SK-N-SH (cell line): ENCODE data around the gene ABCC4. TPM values are rescaled to one million over a fixed set of nuclear protein-coding genes. Genes with fewer than 3 reads are reported as not detected.

Source experiments
- CTCF ChIA-PET: fragments of 300-600, 350-600 bp; formaldehyde crosslinking; extraction: SDS; loops from one replicate; lab custom pipeline; 2021; lab: Yijun Ruan, JAX
- POLR2A ChIA-PET: fragments of 350-600 bp; sonication (Branson Sonifier 250); formaldehyde crosslinking; extraction: SDS; loops from one replicate; lab custom pipeline; 2020; ENCODE audit warnings: antibody characterized with exemption, inconsistent platforms; lab: Yijun Ruan, JAX
- DNase-seq: peaks from one replicate; pipeline ENCODE4 v3.0.0; 2012
- H2AFZ ChIP-seq: fragments of 200-600 bp; sonication (generic); 2 replicates; pipeline ENCODE4 v1.8.1; 2016; ENCODE audit warnings: antibody characterized with exemption, mild to moderate bottlenecking, low read depth
- H3F3A ChIP-seq: fragments of 200-600 bp; sonication (generic); replicated peaks from 2 replicates; pipeline ENCODE3; 2016; ENCODE audit warnings: antibody characterized with exemption, mild to moderate bottlenecking; ENCODE audit not compliant: insufficient read depth
- H3K27ac ChIP-seq, 2 experiments: fragments of 200-500 bp in 1 of 2; fragments of 200-600 bp in 1 of 2; sonication (Bioruptor generic) in 1 of 2; sonication (generic), shearing (Covaris generic) in 1 of 2; 2 replicates each; pipeline versions ENCODE4 v1.5.1 to v1.6.1; 2014 to 2016; ENCODE audit warnings: low read depth in 2 of 2, inconsistent platforms in 1 of 2, low read length in 1 of 2, mild to moderate bottlenecking in 1 of 2, mixed read lengths in 1 of 2
- H3K27me3 ChIP-seq: fragments of 200-600 bp; sonication (generic), shearing (Covaris generic); 2 replicates; pipeline ENCODE4 v1.6.1; 2016; ENCODE audit warnings: mixed run types; ENCODE audit not compliant: insufficient read depth
- H3K36me3 ChIP-seq, 2 experiments: fragments of 200-500 bp in 1 of 2; fragments of 200-600 bp in 1 of 2; sonication (Bioruptor generic) in 1 of 2; sonication (generic) in 1 of 2; replicated peaks in 1 of 2; 2 replicates each; pipeline versions ENCODE3 to v1.5.1; 2014 to 2016; ENCODE audit warnings: low read length in 1 of 2, mild to moderate bottlenecking in 1 of 2; ENCODE audit not compliant: insufficient read depth in 2 of 2, control insufficient read depth in 1 of 2
- H3K4me1 ChIP-seq, 2 experiments: fragments of 200-500 bp in 1 of 2; fragments of 200-600 bp in 1 of 2; sonication (Bioruptor generic) in 1 of 2; sonication (generic), shearing (Covaris generic) in 1 of 2; 2 replicates each; pipeline versions ENCODE4 v1.5.1 to v1.6.1; 2014 to 2016; ENCODE audit warnings: low read depth in 1 of 2, low read length in 1 of 2, mixed run types in 1 of 2; ENCODE audit not compliant: insufficient read depth in 2 of 2, control insufficient read depth in 1 of 2
- H3K4me2 ChIP-seq: fragments of 200-600 bp; sonication (generic), shearing (Covaris generic); 2 replicates; pipeline ENCODE4 v1.6.1; 2017; ENCODE audit warnings: mixed run types
- H3K4me3 ChIP-seq, 2 experiments: fragments of 200-500 bp in 1 of 2; fragments of 200-600 bp in 1 of 2; sonication (Bioruptor generic) in 1 of 2; sonication (generic), shearing (Covaris generic) in 1 of 2; 2 replicates each; pipeline versions ENCODE4 v1.5.1 to v1.8.1; 2014 to 2016; ENCODE audit warnings: low read depth in 2 of 2, inconsistent platforms in 1 of 2, low read length in 1 of 2, mild to moderate bottlenecking in 1 of 2, mixed read lengths in 1 of 2, moderate library complexity in 1 of 2
- H3K79me2 ChIP-seq: fragments of 200-600 bp; sonication (generic); 2 replicates; pipeline ENCODE4 v1.8.1; 2017; ENCODE audit warnings: mild to moderate bottlenecking; ENCODE audit not compliant: insufficient read depth
- H3K9ac ChIP-seq: fragments of 200-600 bp; sonication (generic); 2 replicates; pipeline ENCODE4 v1.6.1; 2017; ENCODE audit warnings: mixed run types
- H3K9me2 ChIP-seq: fragments of 200-600 bp; sonication (generic); 2 replicates; pipeline ENCODE4 v1.6.1; 2017; ENCODE audit warnings: mixed run types
- H3K9me3 ChIP-seq: fragments of 200-600 bp; sonication (generic); 2 replicates; pipeline ENCODE4 v1.6.1; 2017; ENCODE audit warnings: mixed run types, mild to moderate bottlenecking, moderate library complexity
- H4K20me1 ChIP-seq: fragments of 200-600 bp; sonication (generic); 2 replicates; pipeline ENCODE4 v1.6.1; 2017; ENCODE audit warnings: mild to moderate bottlenecking, mixed run types; ENCODE audit not compliant: insufficient read depth
- ELF1 ChIP-seq: IDR thresholded peaks from 2 replicates; pipeline ENCODE4 v1.4.0; 2012
- FOSL2 ChIP-seq: IDR thresholded peaks from 2 replicates; pipeline ENCODE4 v1.4.0; 2012; ENCODE audit warnings: low read depth, mild to moderate bottlenecking, moderate library complexity, borderline replicate concordance
- GABPA ChIP-seq: IDR thresholded peaks from 2 replicates; pipeline ENCODE4 v1.4.0; 2012; ENCODE audit warnings: low read depth, mild to moderate bottlenecking
- MEF2A ChIP-seq: IDR thresholded peaks from 2 replicates; pipeline ENCODE4 v1.4.0; 2012; ENCODE audit warnings: low read depth, borderline replicate concordance
- MXI1 ChIP-seq: IDR thresholded peaks from 2 replicates; pipeline ENCODE4 v1.6.1; 2012; ENCODE audit warnings: mild to moderate bottlenecking, low read depth, low read length, improper control_type of control experiment
- NFIC ChIP-seq: IDR thresholded peaks from 2 replicates; pipeline ENCODE4 v1.4.0; 2012; ENCODE audit warnings: borderline replicate concordance
- RCOR1 ChIP-seq: fragments of 150-350 bp; IDR thresholded peaks from 2 replicates; pipeline ENCODE4 v1.6.1; 2017; ENCODE audit warnings: antibody characterized with exemption, low read length
- TAF1 ChIP-seq: IDR thresholded peaks from 2 replicates; pipeline ENCODE4 v1.6.1; 2012; ENCODE audit warnings: low read depth, mild to moderate bottlenecking, low read length, moderate library complexity, borderline replicate concordance
- YY1 ChIP-seq: IDR thresholded peaks from 2 replicates; pipeline ENCODE4 v1.4.0; 2012; ENCODE audit warnings: low read depth, mild to moderate bottlenecking
- polyA plus RNA-seq, 3 experiments: library from polyadenylated mRNA; depleted of rRNA; stranded (reverse); fragments of >200 nt; gene quantifications; 2 replicates each; pipeline ENCODE4 v1.2.3, GENCODE V29; 2012
- TF ChIP-seq, protein P1 (sequence below): fragments of 200-600 bp; sonication (generic); IDR thresholded peaks from 2 replicates; pipeline ENCODE4 v1.6.1; 2017; ENCODE audit warnings: antibody characterized with exemption, mild to moderate bottlenecking, moderate library complexity
- TF ChIP-seq, protein P2 (sequence below): IDR thresholded peaks from 2 replicates; pipeline ENCODE4 v1.4.0; 2012; ENCODE audit warnings: low read depth, borderline replicate concordance
- TF ChIP-seq, protein P3 (sequence below): IDR thresholded peaks from 2 replicates; pipeline ENCODE4 v1.4.0; 2012; ENCODE audit warnings: low read depth
- TF ChIP-seq, protein P4 (sequence below): IDR thresholded peaks from 2 replicates; pipeline ENCODE4 v1.4.0; 2012; ENCODE audit warnings: low read depth, borderline replicate concordance
- TF ChIP-seq, protein P5 (sequence below): IDR thresholded peaks from 2 replicates; pipeline ENCODE4; 2012

The ABCC4 gene
- polyA plus RNA-seq, 1 of the 3 experiments (the other 2 are of a cell fraction), result 7.8 TPM

DNA sequence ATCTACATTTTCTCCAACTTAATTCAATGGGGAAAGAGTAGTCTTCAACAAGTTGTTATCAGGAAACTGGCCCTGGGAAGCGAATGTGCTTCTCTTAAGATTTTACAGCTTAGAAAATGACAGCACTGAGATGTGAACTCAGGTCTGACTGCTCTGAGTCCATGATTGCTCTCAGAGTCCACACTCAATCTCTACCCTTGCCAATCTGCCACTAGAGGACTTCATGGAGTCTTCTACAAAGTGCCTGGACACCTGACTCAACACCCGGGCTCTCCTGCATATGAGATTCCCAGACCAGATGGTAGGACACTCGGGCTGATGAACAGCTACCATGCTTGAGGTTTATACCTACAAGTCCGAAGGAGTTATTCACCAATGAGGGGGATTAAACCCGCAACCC lies 74.8 kb downstream of the ABCC4 start (continued):
- TF ChIP-seq, protein P1, sequence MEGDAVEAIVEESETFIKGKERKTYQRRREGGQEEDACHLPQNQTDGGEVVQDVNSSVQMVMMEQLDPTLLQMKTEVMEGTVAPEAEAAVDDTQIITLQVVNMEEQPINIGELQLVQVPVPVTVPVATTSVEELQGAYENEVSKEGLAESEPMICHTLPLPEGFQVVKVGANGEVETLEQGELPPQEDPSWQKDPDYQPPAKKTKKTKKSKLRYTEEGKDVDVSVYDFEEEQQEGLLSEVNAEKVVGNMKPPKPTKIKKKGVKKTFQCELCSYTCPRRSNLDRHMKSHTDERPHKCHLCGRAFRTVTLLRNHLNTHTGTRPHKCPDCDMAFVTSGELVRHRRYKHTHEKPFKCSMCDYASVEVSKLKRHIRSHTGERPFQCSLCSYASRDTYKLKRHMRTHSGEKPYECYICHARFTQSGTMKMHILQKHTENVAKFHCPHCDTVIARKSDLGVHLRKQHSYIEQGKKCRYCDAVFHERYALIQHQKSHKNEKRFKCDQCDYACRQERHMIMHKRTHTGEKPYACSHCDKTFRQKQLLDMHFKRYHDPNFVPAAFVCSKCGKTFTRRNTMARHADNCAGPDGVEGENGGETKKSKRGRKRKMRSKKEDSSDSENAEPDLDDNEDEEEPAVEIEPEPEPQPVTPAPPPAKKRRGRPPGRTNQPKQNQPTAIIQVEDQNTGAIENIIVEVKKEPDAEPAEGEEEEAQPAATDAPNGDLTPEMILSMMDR, result no peak
- TF ChIP-seq, protein P2, sequence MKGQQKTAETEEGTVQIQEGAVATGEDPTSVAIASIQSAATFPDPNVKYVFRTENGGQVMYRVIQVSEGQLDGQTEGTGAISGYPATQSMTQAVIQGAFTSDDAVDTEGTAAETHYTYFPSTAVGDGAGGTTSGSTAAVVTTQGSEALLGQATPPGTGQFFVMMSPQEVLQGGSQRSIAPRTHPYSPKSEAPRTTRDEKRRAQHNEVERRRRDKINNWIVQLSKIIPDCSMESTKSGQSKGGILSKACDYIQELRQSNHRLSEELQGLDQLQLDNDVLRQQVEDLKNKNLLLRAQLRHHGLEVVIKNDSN, result no peak
- TF ChIP-seq ELF1, result no peak

DNA sequence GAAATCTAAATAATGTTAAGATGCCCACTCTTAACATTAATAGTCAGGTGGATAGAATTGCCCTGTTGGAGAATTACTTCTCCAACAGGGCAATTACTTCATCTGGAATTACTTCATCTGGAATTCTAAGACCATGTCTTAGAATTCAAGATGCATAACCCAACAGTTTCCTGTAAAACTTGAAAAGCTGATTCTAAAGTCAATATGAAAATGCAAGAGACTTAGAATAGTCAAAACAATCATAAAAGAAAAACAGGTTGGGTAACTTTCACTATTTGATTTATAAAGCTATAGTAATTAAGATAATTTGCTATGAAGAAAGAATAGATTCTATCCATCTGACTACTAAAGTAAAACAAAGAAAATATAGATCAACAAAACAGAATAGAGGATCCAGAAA lies 75.2 kb downstream of the ABCC4 start:
- H2AFZ ChIP-seq, result no peak overlapping the region
- ChIA-PET CTCF (interaction anchor here (1.3 to 2.2 kb wide), 3 partner anchors 14 to 37 kb away, joined by 3 to 8 read pairs (median 6); no protein-coding TSS in a partner anchor), POLR2A (no interaction called here)
- H3F3A ChIP-seq, result no peaks in the 10 kb centered on the region
- DNase-seq, result no peak
- no peaks in the 10 kb centered on the region for H3K79me2 ChIP-seq
- H3K27ac ChIP-seq, result no peak overlapping the region
- H3K9me2 ChIP-seq, result no peaks in the 10 kb centered on the region
- no peaks in the 10 kb centered on the region for H3K36me3 ChIP-seq
- no peak overlapping the region for H3K9ac ChIP-seq
- no peaks in the 10 kb centered on the region for H3K27me3 ChIP-seq
- H4K20me1 ChIP-seq, result no peaks in the 10 kb centered on the region
- no peak overlapping the region for H3K4me3 ChIP-seq
- no peak overlapping the region for H3K4me2 ChIP-seq
- TF ChIP-seq YY1 (no peak), RCOR1 (no peak), ELF1 (no peak), TAF1 (no peak), GABPA (no peak), FOSL2 (no peak), NFIC (no peak), MEF2A (no peak), MXI1 (no peak)
- TF ChIP-seq, protein P3, sequence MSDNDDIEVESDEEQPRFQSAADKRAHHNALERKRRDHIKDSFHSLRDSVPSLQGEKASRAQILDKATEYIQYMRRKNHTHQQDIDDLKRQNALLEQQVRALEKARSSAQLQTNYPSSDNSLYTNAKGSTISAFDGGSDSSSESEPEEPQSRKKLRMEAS, result no peak
- TF ChIP-seq, protein P4, sequence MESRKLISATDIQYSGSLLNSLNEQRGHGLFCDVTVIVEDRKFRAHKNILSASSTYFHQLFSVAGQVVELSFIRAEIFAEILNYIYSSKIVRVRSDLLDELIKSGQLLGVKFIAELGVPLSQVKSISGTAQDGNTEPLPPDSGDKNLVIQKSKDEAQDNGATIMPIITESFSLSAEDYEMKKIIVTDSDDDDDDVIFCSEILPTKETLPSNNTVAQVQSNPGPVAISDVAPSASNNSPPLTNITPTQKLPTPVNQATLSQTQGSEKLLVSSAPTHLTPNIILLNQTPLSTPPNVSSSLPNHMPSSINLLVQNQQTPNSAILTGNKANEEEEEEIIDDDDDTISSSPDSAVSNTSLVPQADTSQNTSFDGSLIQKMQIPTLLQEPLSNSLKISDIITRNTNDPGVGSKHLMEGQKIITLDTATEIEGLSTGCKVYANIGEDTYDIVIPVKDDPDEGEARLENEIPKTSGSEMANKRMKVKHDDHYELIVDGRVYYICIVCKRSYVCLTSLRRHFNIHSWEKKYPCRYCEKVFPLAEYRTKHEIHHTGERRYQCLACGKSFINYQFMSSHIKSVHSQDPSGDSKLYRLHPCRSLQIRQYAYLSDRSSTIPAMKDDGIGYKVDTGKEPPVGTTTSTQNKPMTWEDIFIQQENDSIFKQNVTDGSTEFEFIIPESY, result no peak
- TF ChIP-seq, protein P5, sequence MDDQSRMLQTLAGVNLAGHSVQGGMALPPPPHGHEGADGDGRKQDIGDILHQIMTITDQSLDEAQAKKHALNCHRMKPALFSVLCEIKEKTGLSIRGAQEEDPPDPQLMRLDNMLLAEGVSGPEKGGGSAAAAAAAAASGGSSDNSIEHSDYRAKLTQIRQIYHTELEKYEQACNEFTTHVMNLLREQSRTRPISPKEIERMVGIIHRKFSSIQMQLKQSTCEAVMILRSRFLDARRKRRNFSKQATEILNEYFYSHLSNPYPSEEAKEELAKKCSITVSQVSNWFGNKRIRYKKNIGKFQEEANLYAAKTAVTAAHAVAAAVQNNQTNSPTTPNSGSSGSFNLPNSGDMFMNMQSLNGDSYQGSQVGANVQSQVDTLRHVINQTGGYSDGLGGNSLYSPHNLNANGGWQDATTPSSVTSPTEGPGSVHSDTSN, result no peak
- TF ChIP-seq, protein P2, result no peak
- H3K4me1 ChIP-seq, result peaks cover 0 to 5% of the 10 kb centered on the region in 2 experiments; a peak in 1 of 4 replicates
- no peaks in the 10 kb centered on the region for H3K9me3 ChIP-seq
